DMS153 (cell line): ENCODE measurements around the gene PAX5.
A peak's percentile ranks its signal among the peaks of the same experiment; 100 is the strongest.

Experiments
- DNase-seq: peaks from one replicate; lab custom pipeline; 2025; lab: John Stamatoyannopoulos, UW

Gene PAX5

GRCh38 chr9:37037503-37038301 lies 3.6 kb upstream of the PAX5 start:
- no peak for DNase-seq

DNA sequence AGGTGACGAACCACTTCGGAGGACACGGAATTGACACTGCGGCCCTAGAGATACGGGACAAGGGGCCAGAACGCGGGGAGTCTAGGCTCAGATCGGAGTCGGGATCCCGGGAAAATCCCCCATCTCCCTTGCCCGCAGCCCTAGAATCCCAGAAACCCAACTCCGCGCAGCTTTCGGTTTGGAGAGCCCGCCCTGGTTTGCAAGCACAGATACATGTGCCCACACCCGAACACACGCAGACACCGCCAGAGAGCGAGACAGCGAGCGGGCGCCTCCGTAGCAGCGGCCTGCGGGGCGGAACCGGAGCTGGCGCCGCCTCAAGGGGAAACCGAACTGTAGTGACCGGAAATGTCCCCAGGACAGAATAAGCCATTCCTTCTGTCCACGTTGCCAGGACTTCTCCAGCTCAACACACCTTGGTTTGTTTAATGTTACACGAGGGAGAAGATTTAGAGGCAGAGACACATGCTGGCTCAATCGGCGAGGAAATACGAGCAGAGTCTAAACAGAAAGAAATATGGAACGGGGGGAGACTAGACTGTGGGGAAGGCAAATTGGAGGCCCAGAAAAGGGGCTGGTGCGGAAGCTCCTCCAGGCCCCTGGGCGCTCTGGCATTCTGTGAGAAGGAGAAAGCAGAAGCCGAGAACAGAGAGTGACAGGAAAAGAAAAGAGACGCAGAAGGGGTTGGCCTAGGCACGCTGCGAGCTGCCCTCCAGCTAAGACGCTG lies 2.9 kb upstream of the PAX5 start:
- DNase-seq, result peak; percentile 52

GRCh38 chr9:37036371-37036775 lies 2.3 kb upstream of the PAX5 start:
- DNase-seq, result peak; percentile 46

DNA sequence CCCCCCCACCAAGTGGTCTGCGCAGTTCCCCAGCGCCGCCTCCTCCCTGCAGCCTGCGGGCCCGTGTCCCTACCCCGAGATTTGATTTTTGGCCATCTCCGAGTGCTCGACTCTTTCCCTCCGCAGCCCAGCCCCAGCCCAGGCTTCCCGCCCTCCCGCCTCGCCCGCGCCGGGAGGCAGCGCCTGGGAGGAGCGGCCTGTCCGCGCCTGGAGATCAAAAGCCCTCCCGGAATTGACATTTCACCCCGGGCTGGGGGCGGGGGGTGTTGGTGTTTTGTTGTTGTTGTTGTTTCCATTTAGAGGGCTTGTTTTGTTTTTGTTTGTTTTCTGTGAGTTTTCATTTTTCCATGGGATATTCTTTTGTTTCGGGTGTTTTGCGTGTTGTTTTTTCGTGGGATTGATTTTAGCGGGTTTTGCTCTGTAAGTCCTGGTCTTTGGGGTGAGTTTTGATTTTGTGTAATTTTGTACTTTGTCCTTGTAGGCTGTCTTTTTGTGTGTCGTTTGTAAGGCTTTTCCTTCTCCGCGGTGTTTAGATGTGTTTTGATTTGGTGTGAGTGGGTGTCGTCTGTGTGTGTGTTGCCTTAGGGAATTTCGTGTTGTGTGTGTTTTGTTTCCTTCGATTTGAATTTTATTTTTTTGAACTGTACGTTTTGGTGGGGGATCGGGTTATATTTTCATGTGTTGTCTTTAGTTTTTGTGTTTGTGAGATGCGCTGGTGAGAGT lies 1.7 kb upstream of the PAX5 start:
- peak; percentile 15 for DNase-seq

- peak; percentile 57 for DNase-seq
Observed at GRCh38 chr9:37034938-37035647, 1.0 kb upstream of the PAX5 start.

GRCh38 chr9:37034305-37034937 lies 353 bp upstream of the PAX5 start:
- peak; percentile 72 for DNase-seq

DNA sequence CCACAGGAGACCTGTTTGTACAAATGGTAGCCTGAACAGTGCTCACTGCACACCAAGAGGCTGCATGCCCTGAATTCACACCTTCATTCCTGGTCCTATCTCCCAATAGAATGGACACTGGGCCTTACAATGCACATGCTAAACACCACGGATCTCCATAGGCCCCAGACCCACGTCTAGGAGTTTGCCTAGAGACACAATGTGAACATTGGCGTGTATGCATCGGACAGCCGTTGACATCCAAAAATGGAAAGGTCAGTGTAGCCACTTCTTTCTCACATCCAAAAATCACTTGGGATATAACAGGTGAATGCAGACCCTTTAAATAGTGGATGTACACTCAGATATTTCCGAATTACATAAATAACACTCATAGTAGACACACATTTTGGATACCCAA lies 927 bp downstream of the PAX5 start:
- DNase-seq, result no peak

GRCh38 chr9:37032713-37033112 lies 1.4 kb downstream of the PAX5 start:
- no peak for DNase-seq

GRCh38 chr9:37031902-37032301 lies 2.2 kb downstream of the PAX5 start:
- DNase-seq, result no peak

- DNase-seq, result no peak
Observed at GRCh38 chr9:37031081-37031480, 3.0 kb downstream of the PAX5 start.

GRCh38 chr9:37030611-37030939 lies 3.5 kb downstream of the PAX5 start:
- DNase-seq, result no peak

DNA sequence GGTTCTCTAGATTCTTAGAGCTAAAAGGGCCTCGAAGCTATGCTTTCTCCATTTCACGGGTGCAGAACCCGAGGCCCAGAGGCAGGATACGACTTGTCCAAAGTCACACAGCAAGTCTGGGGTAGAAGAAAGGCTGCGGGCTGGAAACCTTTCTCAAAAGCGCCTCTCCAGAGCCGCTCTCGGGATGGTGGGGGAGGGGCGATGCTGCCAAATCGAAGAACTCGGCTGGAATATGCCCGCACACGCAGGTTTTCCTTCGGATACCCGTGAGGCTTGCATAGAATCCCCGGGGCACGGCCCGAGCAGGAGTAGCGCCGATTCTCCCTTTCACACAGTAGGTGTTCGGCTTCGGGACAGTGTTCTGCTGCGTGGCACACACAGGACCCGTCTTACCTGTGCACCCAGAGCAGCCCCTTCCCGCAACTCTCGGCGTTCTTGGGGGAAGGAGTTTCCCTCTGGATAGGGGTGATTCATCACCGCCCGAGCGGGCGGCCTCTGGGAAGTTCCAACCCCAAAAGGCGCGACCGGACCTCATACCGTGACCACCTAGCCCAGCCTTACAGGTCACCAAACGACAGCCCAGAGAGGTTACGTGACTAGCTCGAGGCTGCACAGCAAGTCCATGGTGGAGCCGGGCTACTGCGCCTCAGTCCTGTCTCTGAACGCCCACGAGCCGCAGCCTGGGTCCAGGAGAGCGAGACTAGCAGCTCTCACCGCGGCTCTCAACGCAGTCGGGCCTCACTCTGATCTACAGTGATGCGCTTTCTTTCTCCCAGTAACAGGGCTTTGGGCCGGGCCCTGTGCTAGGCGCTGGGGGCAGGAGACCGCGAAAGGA lies 4.1 kb downstream of the PAX5 start:
- no peak for DNase-seq

- DNase-seq, result no peak
Observed at GRCh38 chr9:37029304-37029775, 4.7 kb downstream of the PAX5 start.

DNA sequence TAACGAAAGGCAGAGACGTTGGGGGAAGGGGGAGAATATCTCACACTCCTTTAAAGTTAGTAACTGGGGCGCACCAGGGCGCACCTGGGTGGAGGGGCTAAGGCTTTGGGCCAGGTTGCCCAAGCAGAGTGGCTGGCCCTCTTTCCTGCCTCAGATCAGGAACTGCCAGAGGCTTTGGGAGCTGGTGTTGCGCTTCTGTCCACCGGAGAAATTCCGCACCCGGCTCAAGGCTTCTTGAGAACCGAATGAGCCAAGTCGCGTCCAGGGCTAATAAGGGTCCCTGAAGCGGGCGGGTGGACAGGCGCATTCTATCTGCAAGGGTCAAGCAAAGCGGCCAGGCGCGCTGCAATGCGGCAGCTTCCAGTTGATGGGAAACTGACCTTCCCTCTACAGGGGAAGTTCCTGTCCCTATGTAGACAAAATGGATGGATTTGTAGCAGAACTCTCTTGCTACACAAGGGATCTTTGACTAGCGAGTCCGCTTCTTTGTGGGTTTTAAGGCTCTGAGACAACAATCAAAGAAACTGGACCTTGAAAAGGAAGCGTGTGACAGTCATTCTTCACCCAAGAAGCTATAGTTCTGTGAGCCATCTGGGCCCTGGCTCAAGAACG lies 5.5 kb downstream of the PAX5 start:
- no peak for DNase-seq

DNA sequence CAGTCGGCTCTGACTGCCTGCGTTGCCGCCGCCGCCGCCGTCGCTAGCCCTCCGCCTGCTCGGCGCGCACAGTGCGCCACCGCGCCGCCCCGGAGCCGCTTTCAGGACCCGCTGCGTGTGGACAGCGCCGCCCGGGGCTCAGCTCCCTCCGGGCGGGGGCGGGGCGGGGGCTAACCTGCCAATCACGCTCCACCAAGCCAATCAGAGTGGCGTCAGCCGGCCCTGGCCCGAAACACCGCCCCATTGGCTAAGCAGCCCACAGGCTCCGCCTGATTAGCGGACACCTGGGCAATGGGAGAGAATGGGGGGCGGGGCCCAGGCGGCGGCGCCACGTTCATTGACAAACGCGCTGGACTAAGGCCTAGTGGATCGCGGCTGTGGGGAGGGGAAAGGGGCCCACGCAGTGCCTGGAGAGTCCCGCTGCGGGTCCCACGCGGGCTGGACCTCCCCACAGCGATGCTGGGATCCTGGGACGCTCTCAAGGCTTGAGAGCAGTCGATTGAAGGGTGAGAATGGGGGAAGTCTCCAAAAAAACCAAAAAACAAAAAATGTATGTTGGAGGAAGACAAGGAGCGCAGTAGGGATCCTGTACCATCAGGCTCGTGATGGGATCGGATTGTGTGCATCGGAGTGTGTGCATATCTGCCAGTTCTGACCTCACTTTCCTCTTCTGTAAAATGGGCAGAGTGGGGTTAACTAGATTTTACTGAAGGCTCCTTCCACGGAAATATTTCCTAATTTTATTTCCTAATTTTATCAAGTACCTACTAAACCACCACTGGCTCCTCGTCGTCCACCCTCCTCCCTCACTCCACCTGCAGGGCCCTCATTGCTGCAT lies 6.3 kb downstream of the PAX5 start:
- peak; percentile 95 for DNase-seq

GRCh38 chr9:37026931-37027581 lies 7.0 kb downstream of the PAX5 start:
- DNase-seq, result no peak

GRCh38 chr9:37026113-37026930 lies 7.7 kb downstream of the PAX5 start:
- DNase-seq, result peak; percentile 8

GRCh38 chr9:37025823-37026112 lies 8.3 kb downstream of the PAX5 start:
- DNase-seq, result no peak
